SK-N-MC (cell line): Measurements from ENCODE around the gene TASP1.

Experiments used
- EZH2 ChIP-seq: fragments of 200-600 bp; sonication (generic); IDR thresholded peaks from one replicate; pipeline ENCODE4 v1.6.1; 2017; ENCODE audit warnings: antibody characterized with exemption
- FOXP2 ChIP-seq: optimal IDR thresholded peaks from 2 replicates; pipeline ENCODE3; 2011; ENCODE audit warnings: mild to moderate bottlenecking, moderate library complexity; ENCODE audit not compliant: insufficient read depth; ENCODE audit errors: extremely low read length, control extremely low read depth
- POLR2AphosphoS5 ChIP-seq: IDR thresholded peaks from 2 replicates; pipeline ENCODE4 v1.6.1; 2012; ENCODE audit warnings: mild to moderate bottlenecking, low read depth, low read length, borderline replicate concordance

GRCh38 chr20:13356591-13356990, 282.1 kb downstream of the TASP1 start:
- no peak for TF ChIP-seq POLR2AphosphoS5
- no peak for TF ChIP-seq EZH2
- TF ChIP-seq FOXP2, result no peak
